Right cardiac atrium (tissue), 5 donors: Measurements from ENCODE around the gene INSRR. TPM values are rescaled to one million over a fixed set of nuclear protein-coding genes. Genes with fewer than 3 reads are reported as not detected.
A peak's percentile ranks its signal among the peaks of the same experiment; 100 is the strongest.

Experiments used
- ATAC-seq, 2 donors: fragments of 200-7000 bp; cut with Tn5 transposase; one replicate each; pipeline versions ENCODE4 v1.8.0 to v1.9.1; 2020; ENCODE audit warnings: moderate library complexity in 2 of 2, mild to moderate bottlenecking in 1 of 2
- DNase-seq, 3 donors: peaks; one replicate each; pipeline ENCODE4 v3.0.0-alpha.2; 2020
- H3K27ac ChIP-seq: one replicate; pipeline ENCODE4 v1.5.1; 2013; ENCODE audit warnings: mild to moderate bottlenecking, low read length, control low read depth, moderate library complexity
- H3K27me3 ChIP-seq: one replicate; pipeline ENCODE4 v1.6.1; 2013; ENCODE audit not compliant: control insufficient read depth, insufficient read depth
- H3K4me1 ChIP-seq: one replicate; pipeline ENCODE4 v1.6.1; 2013; ENCODE audit warnings: low read length; ENCODE audit not compliant: control insufficient read depth, insufficient read depth
- H3K4me3 ChIP-seq: one replicate; pipeline ENCODE4 v1.5.1; 2013; ENCODE audit warnings: low read length, control low read depth
- H3K9me3 ChIP-seq: one replicate; pipeline ENCODE4 v1.6.1; 2013; ENCODE audit warnings: low read length; ENCODE audit not compliant: control insufficient read depth
- WGBS: extraction: QIAGEN DNeasy Blood & Tissue Kit; methylation state at CpG from one replicate; pipeline ENCODE4 v1.1.7; 2013; 5-methylcytosine and 5-hydroxymethylcytosine counted together
- intact Hi-C, 4 donors: fragments of 100-400 bp; cut with DNase I; formaldehyde crosslinking; loops; one replicate each; pipeline versions ENCODE4 v1.11.0 to v1.14.0; 2022 to 2023
- long read RNA-seq, 4 donors: library from polyadenylated mRNA; unstranded; transcript quantifications; one replicate each; pipeline ENCODE4 v2.0.0, GENCODE V29; 2020 to 2021
- polyA plus RNA-seq: library from polyadenylated mRNA; stranded (reverse); fragments of 200-250 nt; gene quantifications from one replicate; pipeline ENCODE4 v1.2.3, GENCODE V29; 2013
- total RNA-seq, 4 donors: library from RNA; stranded (reverse); fragmentation: NEBNext Ultra II Directional; extraction: Animal tissue kit (Norgen Biotek cat#: 25700); gene quantifications; one replicate each; pipeline ENCODE4 v1.2.1, GENCODE V29; 2021
- donor health status: healthy with polysubstance abuse.
- donor health status: DM: no; HTN: yes; CAD: no.
- donor health status: DM: no; HTN: no; CAD: no.
- donor health status: DM: no; HTN: yes; CAD: no; lungs with severe emphysema.
- donor health status: DM: yes; HTN: yes; CAD: no.

INSRR gene
- total RNA-seq = under 1 TPM; 0.03 to 0.06 (median 0.06) TPM
- polyA plus RNA-seq = 0.07 TPM
- long read RNA-seq, donor 1, partial matches to known transcripts = 0 of 6 reads
- long read RNA-seq, donor 1, other reads (novel, unspliced or antisense) = 6 of 6 reads
- long read RNA-seq, donor 2, partial matches to known transcripts = 0 of 1 reads
- long read RNA-seq, donor 2, other reads (novel, unspliced or antisense) = 1 of 1 reads
- long read RNA-seq, donor 3, partial matches to known transcripts = 0 of 7 reads
- long read RNA-seq, donor 3, other reads (novel, unspliced or antisense) = 7 of 7 reads
- long read RNA-seq, donor 4 = 0 reads

DNA sequence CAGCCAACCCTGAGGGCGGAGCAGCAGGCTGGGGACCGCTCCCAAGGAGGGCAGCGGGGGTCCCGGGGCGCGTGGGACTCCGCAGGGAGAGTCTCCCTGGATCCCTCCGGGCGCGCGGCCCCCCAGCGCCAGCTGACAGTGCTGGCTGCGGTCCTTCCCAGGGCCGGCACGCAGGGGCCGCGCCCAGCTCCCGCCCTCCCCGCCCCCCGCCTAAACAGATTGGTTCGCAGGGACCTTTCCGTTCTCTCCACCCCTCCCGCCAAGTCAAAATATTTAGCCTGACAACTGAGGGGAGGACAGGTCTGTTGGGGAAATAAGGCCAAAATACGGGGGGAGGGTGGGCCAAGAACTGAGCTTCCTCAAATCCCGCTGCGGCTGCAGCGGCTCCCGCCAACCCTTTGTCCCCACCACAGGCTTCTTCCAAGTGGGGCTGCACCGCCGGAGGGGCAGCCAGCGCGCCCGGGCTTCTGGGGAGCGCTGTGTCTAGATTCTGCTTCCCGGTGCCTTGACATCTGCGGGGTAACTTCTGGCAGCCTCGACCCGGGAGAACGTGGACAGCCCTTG, at the start of gene INSRR:
Gene INSRR, minus strand, starts transcription at position 159 of the 564 bp plus-strand sequence. CDS start 496 bp downstream, outside the sequence.
- Histone ChIP-seq H3K27me3 (no peaks in the 10 kb centered on the region), H3K27ac (no peak within 1 kb of the TSS), H3K9me3 (no peaks in the 10 kb centered on the region), H3K4me3 (peak within 1 kb of the TSS; percentile 27), H3K4me1 (peaks cover 4% of the 10 kb centered on the region)
- ATAC-seq (peak; percentile 14 to 40), DNase-seq (peak in 1 of 3 donors; percentile 72)
- 5% methylated on average over 39 of the region's 39 CpGs for WGBS
- intact Hi-C loops = loop anchor here in 1 of 4 donors (10.0 kb wide), 1 partner anchor 164 kb away; no protein-coding TSS in a partner anchor

DNA sequence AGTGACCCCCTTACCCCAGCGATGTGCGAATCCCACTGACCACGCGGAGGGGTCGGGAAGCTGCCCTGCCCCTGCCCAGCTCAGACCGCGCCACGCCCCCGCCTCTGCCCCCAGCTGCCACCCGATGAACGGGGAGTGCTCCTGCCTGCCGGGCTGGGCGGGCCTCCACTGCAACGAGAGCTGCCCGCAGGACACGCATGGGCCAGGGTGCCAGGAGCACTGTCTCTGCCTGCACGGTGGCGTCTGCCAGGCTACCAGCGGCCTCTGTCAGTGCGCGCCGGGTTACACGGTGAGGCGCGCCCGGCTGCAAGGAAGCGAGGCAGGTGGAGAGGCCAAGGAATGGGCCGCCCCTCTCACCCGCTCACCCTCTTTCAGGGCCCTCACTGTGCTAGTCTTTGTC, 49.6 kb upstream of the INSRR start:
- Histone ChIP-seq H3K9me3 (no peaks in the 10 kb centered on the region), H3K4me1 (no peaks in the 10 kb centered on the region), H3K27ac (no peak overlapping the region), H3K4me3 (no peak overlapping the region), H3K27me3 (no peaks in the 10 kb centered on the region)
- ATAC-seq (no peak), DNase-seq (peak in 1 of 3 donors; percentile 63)
- intact Hi-C loops = no loop called here
- WGBS = 72% methylated on average over 29 of the region's 29 CpGs

DNA sequence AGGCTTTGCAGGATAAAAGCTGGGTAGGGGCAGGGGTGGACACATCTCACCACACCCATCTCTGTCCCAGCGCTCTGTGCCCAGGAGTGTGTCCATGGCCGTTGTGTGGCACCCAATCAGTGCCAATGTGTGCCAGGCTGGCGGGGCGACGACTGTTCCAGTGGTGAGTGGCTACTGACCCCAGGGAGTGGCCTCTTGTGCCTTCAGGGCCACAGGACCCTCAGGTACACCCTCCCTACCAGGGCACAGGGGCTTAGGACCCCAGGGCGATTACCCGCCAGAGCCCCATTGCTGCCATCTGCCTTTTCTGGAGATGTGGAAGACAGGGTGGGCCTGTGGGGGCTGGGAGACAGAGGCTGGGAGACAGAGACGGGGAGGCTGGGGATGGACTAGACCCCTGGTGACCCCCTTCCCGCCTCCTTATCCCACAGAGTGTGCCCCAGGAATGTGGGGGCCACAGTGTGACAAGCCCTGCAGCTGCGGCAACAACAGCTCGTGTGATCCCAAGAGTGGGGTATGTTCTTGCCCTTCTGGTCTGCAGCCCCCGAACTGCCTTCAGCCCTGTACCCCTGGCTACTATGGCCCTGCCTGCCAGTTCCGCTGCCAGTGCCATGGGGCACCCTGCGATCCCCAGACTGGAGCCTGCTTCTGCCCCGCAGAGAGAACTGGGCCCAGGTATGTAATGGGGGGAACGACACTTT, 47.4 kb upstream of the INSRR start:
- Histone ChIP-seq H3K27ac (no peak overlapping the region), H3K4me3 (no peak overlapping the region), H3K9me3 (no peaks in the 10 kb centered on the region), H3K27me3 (no peaks in the 10 kb centered on the region), H3K4me1 (peaks cover 7% of the 10 kb centered on the region)
- no peak for ATAC-seq
- peak in 1 of 3 donors; percentile 38 for DNase-seq
- 93% methylated on average over 16 of the region's 16 CpGs for WGBS
- intact Hi-C loops = no loop called here

DNA sequence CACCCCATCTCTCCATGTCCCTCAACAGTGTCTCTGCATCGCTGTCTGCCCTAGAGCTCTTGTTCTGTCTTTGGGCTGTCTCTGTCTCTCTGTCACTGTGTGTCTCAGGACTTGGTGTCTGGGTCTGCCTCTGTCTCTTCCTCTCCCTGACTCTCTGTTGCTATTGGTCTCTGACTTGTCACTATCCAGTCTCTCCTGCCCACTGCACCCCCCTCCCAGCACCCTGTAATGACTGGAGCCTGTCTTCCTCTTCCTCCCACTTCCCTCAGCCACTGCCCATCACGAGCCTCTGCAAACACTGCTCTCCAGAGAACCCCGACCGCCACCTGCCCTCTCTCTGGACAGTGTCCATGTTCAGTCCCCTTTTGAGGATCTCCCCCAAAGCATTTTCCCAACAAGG, 46.7 kb upstream of the INSRR start:
- no peak for ATAC-seq
- H3K27ac ChIP-seq = no peak overlapping the region
- no peaks in the 10 kb centered on the region for H3K27me3 ChIP-seq
- no peaks in the 10 kb centered on the region for H3K9me3 ChIP-seq
- intact Hi-C loops = no loop called here
- H3K4me3 ChIP-seq = no peak overlapping the region
- peaks cover 15% of the 10 kb centered on the region for H3K4me1 ChIP-seq
- DNase-seq = peak in 1 of 3 donors; percentile 28
- WGBS = 47% methylated on average over 4 of the region's 4 CpGs

DNA sequence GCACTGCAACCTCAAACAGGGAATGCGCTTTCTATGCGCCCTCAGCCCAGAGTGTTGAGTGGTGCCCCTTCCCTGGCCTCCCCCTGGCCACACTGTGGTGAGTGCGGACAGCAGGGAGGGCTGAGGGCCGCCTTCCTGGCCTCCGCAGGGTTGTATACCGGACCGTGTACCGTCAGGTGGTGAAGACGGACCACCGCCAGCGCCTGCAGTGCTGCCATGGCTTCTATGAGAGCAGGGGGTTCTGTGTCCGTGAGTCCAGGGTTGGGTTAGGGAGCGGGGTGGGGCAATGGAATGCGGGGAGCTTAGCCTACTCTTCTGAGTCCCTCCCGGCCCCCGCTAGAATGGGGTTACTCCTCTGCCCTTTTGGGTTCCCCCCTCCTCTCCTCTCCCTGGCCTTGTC, 46.3 kb upstream of the INSRR start:
- Histone ChIP-seq H3K27ac (no peak overlapping the region), H3K9me3 (no peaks in the 10 kb centered on the region), H3K4me1 (peaks cover 19% of the 10 kb centered on the region), H3K4me3 (no peak overlapping the region), H3K27me3 (no peaks in the 10 kb centered on the region)
- no peak for ATAC-seq
- peak in 1 of 3 donors; percentile 37 for DNase-seq
- 86% methylated on average over 16 of the region's 16 CpGs for WGBS
- intact Hi-C loops = no loop called here

DNA sequence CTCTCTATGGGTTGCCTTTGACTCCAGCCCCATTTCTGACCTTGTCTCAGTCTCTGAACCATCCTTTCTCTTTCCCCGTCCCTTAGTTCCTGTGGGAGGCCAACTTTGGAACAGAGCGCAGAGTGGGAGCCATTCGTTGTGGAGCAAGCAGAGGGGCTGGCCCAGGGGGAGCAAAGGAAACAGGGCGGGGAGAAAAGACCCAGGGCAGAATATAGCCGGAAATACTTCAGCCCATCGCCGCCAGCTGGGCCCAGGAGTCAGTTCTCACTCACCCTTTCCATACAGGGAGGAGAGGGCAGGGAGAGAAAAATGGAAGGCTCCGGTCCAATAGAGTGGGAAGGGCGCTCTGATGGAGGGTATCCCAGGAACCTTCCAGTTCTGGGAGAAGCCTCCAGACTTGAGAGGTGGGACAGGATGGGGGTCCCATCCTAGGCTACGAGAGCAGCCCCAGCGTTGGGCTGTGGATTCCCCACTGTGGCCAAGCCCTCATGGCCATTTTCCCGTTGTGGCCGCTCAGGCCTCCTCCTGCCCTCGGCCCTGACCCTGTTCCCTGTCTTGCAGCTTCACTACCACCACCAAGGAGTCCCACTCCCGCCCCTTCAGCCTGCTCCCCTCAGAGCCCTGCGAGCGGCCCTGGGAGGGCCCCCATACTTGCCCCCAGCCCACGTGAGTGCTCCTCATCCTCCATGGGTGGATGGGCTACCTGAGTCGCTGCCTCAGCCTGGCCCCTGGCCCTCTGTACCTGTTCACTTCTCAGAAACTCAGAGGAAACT, 45.5 kb upstream of the INSRR start:
- H3K9me3 ChIP-seq = no peaks in the 10 kb centered on the region
- WGBS = 65% methylated on average over 19 of the region's 19 CpGs
- H3K4me3 ChIP-seq = no peak overlapping the region
- intact Hi-C loops = no loop called here
- no peaks in the 10 kb centered on the region for H3K27me3 ChIP-seq
- DNase-seq (peak in 1 of 3 donors; percentile 50), ATAC-seq (no peak)
- peaks cover 21% of the 10 kb centered on the region for H3K4me1 ChIP-seq
- H3K27ac ChIP-seq = no peak overlapping the region

DNA sequence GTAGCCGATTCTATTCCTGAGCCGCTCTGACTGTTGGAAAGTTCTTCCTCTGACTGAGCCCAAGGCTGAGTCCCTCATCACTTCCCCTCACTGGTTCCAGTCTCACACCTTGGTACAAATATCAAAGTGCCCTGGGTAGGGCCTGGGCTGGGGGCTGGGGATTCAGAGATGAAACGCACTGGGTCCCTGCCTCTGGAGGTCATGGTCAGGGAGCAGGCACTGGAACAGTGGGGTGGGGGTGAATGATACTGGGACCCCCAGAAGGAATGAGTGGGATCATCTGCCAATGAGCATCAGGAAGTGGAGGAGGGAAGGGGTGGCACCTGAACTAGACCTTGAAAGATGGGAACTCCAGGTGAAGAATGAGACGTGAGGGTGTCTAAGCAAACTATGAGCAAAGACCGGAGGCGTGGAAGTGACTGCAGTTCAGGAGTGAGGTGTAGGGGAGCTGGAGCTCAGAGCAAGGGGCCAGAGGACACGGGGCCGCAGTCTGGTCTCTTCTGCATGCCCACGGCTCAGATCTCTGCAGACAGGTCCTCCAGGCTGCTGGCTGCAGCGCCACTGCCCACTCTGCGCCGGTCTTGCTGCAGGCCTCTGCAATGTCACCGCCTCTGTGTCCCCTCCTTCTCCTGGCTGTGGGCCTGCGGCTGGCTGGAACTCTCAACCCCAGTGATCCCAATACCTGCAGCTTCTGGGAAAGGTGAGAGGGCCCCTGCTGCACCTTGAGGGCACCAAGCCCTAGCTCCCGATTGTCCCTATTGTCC, 44.6 kb upstream of the INSRR start:
- Histone ChIP-seq H3K9me3 (no peaks in the 10 kb centered on the region), H3K4me3 (no peak overlapping the region), H3K27me3 (no peaks in the 10 kb centered on the region), H3K27ac (no peak overlapping the region), H3K4me1 (peaks cover 21% of the 10 kb centered on the region)
- intact Hi-C loops = no loop called here
- DNase-seq = peak in 2 of 3 donors; percentile 64 to 70
- 69% methylated on average over 15 of the region's 15 CpGs for WGBS
- ATAC-seq = no peak

DNA sequence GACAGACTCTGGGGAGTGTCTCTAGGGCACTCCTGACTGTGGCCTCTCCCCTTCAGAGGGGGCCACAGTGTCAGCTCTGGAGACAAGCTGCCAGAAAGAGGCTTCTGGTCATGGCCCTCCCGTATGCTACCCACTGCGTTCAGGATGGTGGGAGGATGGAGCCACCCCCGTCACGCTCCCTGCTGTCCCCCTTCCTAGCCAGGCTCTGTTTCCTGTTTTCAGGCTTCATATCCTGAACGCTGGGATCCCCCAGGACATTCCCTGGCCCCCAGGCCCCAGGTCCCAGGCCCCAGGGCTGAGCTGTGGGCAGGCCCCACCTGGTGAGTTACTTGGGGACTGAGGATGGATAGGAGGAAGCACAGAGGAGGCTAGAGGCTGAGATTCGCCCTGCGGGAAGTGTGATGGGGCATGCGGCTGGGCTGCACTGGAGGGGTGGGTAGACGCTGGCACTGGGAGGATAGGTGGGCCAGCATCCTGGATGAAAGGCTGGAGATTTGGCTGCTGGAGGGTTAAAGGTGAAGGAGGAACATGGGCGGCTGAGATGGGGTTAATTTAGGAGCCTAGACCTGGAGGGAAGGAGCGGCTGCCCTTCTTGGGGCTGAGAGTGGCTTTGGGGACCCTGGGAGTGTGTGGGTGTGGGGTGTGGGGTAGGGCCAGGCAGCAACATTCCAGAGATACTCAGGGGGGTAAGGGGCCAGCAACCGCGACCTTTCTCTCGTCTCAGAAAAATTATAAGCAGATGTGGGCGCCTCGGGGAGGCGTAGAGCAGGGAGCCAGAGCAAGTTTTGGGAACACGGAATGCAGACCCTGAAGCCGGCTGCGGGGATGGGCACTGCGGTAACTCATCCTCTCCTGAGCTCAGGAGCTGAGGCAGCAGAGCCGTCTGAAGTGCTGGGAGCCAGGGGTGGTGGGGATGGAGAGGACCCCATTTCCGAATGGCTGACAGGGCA, 43.3 kb upstream of the INSRR start:
- ATAC-seq (no peak), DNase-seq (peak in 1 of 3 donors; percentile 41)
- no peaks in the 10 kb centered on the region for H3K27me3 ChIP-seq
- WGBS = 51% methylated on average over 23 of the region's 23 CpGs
- H3K27ac ChIP-seq = no peak overlapping the region
- peaks cover 21% of the 10 kb centered on the region for H3K4me1 ChIP-seq
- H3K9me3 ChIP-seq = no peaks in the 10 kb centered on the region
- H3K4me3 ChIP-seq = no peak overlapping the region
- intact Hi-C loops = no loop called here

DNA sequence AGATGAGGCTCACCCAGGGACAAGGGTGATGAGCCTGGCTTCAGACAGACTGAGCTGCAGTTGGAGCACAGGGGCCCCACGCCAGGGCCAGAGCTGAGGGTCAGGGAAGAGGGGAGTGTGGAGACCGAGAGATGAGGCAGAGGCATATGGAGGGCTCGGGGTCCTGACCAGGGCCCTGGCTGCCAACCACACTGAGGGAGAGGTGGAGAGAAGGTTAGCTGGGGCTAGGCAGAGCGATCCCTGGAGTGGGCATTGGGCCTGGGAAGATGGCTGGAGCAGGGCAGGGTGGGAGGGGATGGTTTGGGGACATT, 42.6 kb upstream of the INSRR start:
- intact Hi-C loops = no loop called here
- H3K27ac ChIP-seq = no peak overlapping the region
- ATAC-seq (no peak), DNase-seq (peak in 1 of 3 donors; percentile 30)
- H3K27me3 ChIP-seq = no peaks in the 10 kb centered on the region
- H3K9me3 ChIP-seq = no peaks in the 10 kb centered on the region
- WGBS = 83% methylated on average over 4 of the region's 4 CpGs
- no peak overlapping the region for H3K4me3 ChIP-seq
- peaks cover 21% of the 10 kb centered on the region for H3K4me1 ChIP-seq
